ENCODE measurements around the gene BANP. TPM values are rescaled to one million over a fixed set of nuclear protein-coding genes. Genes with fewer than 3 reads are reported as not detected.

The BANP gene
- total RNA-seq, 3 donors from 2014 or later (not counting 1 experiment from before 2014, with no cell fraction given) = 88.8 to 117 (median 117) TPM

- Mint-ChIP-seq H3K4me3 (no peak overlapping the region), H3K27ac (no peak overlapping the region), H3K27me3 (ENCODE audit: low read depth in 2 of 2) (peaks cover 8 to 20% of the 10 kb centered on the region in 2 donors), H3K9me3 (no peaks in the 10 kb centered on the region), H3K36me3 (no peaks in the 10 kb centered on the region), H3K4me1 (peaks cover 0 to 5% of the 10 kb centered on the region in 2 donors)
- Histone ChIP-seq H3K27ac (ENCODE audit: low read length) (no peak overlapping the region), H3K4me1 (ENCODE audit: control insufficient read depth, insufficient read depth, low read length) (peaks cover 10% of the 10 kb centered on the region), H3K9me3 (ENCODE audit: control insufficient read depth, insufficient read depth, low read length) (no peaks in the 10 kb centered on the region), H3K4me3 (ENCODE audit: low read length) (no peak overlapping the region), H3K36me3 (ENCODE audit: control insufficient read depth, insufficient read depth, low read length) (no peaks in the 10 kb centered on the region), H3K27me3 (ENCODE audit: control insufficient read depth, insufficient read depth, low read length) (peaks cover 7% of the 10 kb centered on the region)
- no peak for DNase-seq
- WGBS (ENCODE audit: insufficient coverage) = 84% methylated on average over 14 of the region's 14 CpGs
- no peak for ATAC-seq
- TF ChIP-seq CTCF (IDR thresholded peaks at IDR 0.05) = no peak
- intact Hi-C loops (cut with micrococcal nuclease) = no loop called here
Observed at GRCh38 chr16:87922250-87922871, 28.9 kb upstream of the BANP start.

DNA sequence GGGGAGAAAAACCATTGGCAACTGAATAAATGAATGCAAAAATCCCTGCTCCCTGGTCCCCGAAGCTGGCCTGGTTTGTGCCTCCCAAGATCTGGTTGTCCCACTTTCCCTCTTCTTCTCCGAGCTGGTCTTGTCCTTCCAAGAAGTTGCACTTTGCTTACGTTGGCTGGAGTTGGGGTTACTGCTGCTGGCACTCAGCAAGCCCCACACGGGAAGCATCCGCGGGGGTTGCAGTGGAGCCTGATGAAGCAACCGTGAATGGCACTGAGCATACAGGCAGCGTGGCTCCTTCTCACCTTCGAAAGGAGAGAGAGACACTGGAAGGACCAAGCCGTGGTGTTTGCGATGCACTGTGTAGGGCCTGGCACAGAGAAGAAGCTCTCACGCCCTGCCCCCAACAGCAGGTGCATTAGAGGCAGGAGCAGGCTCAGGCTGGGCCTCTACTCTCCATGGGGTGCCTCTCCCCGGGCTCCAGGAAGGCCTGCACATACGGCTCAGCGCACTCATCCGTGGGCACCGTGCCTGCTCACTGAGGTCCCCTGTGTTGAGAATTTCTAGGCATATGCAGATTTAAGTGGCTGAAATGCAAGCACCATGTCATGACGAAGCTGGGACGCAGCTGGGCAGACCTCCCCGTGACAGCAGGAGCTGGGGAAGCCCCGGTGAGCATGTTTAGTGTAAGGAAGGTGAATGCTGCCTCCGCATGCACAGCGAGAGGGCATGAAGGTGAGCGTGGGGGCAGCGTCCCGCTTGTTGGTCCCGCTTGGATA lies 27.0 kb upstream of the BANP start:
- peaks cover 0 to 14% of the 10 kb centered on the region in 2 donors for H3K27me3 Mint-ChIP-seq (ENCODE audit: low read depth in 2 of 2)
- Histone ChIP-seq H3K27me3 (ENCODE audit: control insufficient read depth, insufficient read depth, low read length) (peaks cover 7% of the 10 kb centered on the region), H3K4me1 (ENCODE audit: control insufficient read depth, insufficient read depth, low read length) (peaks cover 8% of the 10 kb centered on the region), H3K36me3 (ENCODE audit: control insufficient read depth, insufficient read depth, low read length) (no peaks in the 10 kb centered on the region), H3K4me3 (ENCODE audit: low read length) (no peak overlapping the region), H3K9me3 (ENCODE audit: control insufficient read depth, insufficient read depth, low read length) (no peaks in the 10 kb centered on the region), H3K27ac (ENCODE audit: low read length) (no peak overlapping the region)
- no peaks in the 10 kb centered on the region for H3K4me1 Mint-ChIP-seq
- no peaks in the 10 kb centered on the region for H3K36me3 Mint-ChIP-seq
- DNase-seq = no peak
- intact Hi-C loops (cut with micrococcal nuclease) = no loop called here
- no peak for ATAC-seq
- WGBS (ENCODE audit: insufficient coverage) = 73% methylated on average over 27 of the region's 27 CpGs
- no peak overlapping the region for H3K4me3 Mint-ChIP-seq
- no peak for TF ChIP-seq CTCF (IDR thresholded peaks at IDR 0.05)
- no peak overlapping the region for H3K27ac Mint-ChIP-seq
- H3K9me3 Mint-ChIP-seq = no peaks in the 10 kb centered on the region

DNA sequence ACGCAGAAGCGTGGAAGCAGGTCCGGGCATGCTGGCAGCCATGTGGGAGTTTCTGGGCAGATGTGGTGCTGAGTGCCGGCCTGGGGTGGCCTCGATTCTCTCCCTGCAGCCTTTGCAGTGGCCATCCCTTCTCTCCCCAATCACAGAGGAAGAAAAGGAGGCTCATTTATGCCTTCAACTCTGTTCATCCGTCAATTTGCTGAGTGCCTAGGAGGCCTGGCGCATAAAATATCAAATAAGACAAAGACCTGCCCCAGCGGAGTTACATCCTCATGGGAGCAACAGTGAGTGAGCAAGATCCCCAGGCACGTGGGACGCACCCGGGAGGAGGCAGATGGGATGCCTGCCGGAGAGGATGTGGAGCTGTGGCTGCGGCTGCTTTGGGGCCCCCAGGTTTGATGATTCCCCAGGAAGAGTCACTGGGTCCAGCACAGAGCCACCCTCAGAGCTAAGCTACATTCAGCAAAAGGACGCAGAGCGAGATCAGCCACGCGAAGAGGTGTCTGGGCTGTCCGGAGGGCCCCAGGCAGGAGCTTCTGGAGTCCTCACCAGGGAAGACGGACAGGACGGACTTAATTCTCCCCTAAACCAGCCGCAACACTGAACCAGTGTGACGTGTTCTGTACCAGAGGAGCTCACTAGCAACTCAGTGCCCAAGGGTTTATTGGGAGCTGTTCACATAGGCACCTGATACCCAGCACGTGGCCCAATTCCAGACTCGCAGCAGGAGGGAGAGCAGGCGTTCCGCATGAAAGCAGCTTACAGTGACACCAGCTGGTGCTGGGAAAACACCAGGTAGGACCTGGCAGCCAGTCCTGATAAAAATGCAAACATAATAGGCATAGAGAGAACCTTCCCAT lies 26.2 kb upstream of the BANP start:
- H3K36me3 Mint-ChIP-seq = no peaks in the 10 kb centered on the region
- H3K9me3 Mint-ChIP-seq = no peaks in the 10 kb centered on the region
- ATAC-seq (no peak), DNase-seq (no peak)
- WGBS (ENCODE audit: insufficient coverage) = 83% methylated on average over 26 of the region's 26 CpGs
- no peak overlapping the region for H3K27ac ChIP-seq (ENCODE audit: low read length)
- H3K36me3 ChIP-seq (ENCODE audit: control insufficient read depth, insufficient read depth, low read length) = no peaks in the 10 kb centered on the region
- peaks cover 8% of the 10 kb centered on the region for H3K4me1 ChIP-seq (ENCODE audit: control insufficient read depth, insufficient read depth, low read length)
- H3K4me3 Mint-ChIP-seq = no peak overlapping the region
- no peak overlapping the region for H3K4me3 ChIP-seq (ENCODE audit: low read length)
- intact Hi-C loops (cut with micrococcal nuclease) = no loop called here
- no peaks in the 10 kb centered on the region for H3K9me3 ChIP-seq (ENCODE audit: control insufficient read depth, insufficient read depth, low read length)
- peaks cover 0 to 14% of the 10 kb centered on the region in 2 donors for H3K27me3 Mint-ChIP-seq (ENCODE audit: low read depth in 2 of 2)
- TF ChIP-seq CTCF (IDR thresholded peaks at IDR 0.05) = no peak
- H3K4me1 Mint-ChIP-seq = no peaks in the 10 kb centered on the region
- H3K27ac Mint-ChIP-seq = no peak overlapping the region
- peaks cover 7% of the 10 kb centered on the region for H3K27me3 ChIP-seq (ENCODE audit: control insufficient read depth, insufficient read depth, low read length)
